ENCODE measurements around the gene FPGS. TPM values are rescaled to one million over a fixed set of nuclear protein-coding genes. Genes with fewer than 3 reads are reported as not detected.

The FPGS gene
- total and polyA plus RNA-seq, 2 of the 4 experiments (the other 2 are of a cell fraction) = 43.9 to 75.7 TPM

DNA sequence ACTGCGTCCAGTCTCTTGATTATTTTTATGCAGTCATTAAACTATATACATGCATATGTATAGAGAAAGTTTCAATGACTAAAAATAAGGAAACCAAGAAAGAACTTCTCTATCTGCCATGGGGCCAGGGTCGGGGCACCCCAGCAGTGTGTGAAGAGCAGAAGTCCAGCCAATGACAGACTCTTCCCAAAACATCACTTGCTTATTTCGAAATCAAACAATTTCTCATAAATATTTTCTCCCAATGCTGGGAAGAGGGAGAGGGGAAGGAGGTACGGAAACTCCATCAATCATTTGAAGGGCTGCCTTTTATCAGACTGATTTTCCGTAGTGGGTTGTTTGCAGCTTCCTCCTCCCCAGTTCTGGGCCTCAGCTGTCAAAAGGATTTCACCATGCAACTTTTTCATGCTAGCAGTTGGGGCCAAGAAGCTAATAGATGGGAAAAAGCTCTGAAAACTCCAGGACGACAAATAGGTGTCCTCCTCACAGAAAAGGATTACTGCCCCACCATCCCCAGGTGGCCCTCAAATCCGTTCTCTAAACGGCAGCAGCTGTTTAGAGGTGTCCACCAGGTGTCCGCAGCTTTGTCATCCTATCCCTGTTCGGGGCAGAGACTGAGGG is 617 bp upstream of the FPGS start:
- POLR2A ChIA-PET (ENCODE audit: unreplicated experiment) = interaction anchor here (1.5 kb wide), 1 partner anchor 9 kb away, joined by 15 read pairs; no protein-coding TSS in a partner anchor
- dilution Hi-C loops (cut with HindIII; ENCODE audit: low sequenced_read_pairs, unreplicated experiment) = no loop called here
- Histone ChIP-seq H3K14ac (replicated peaks; ENCODE audit: low read depth, low read length) (peak overlapping the region; percentile 35), H3K4me1 (ENCODE audit: control insufficient read depth, insufficient read depth, low read length) (peaks cover 17% of the 10 kb centered on the region), H2BK120ac (ENCODE audit: low read depth, low read length) (0 out of 2 replicates have a peak overlapping the region, but pooled peaks have one; percentile 39), H2BK15ac (ENCODE audit: low read depth, low read length) (no peak overlapping the region), H4K20me1 (ENCODE audit: insufficient read depth, low read length) (no peaks in the 10 kb centered on the region), H2AK5ac (ENCODE audit: low read depth, low read length) (peak overlapping the region; percentile 1; the same call in 1 of the 2 replicates), H3K9me1 (ENCODE audit: insufficient read depth, low read length) (peaks cover 15% of the 10 kb centered on the region; the same call in 1 of the 2 replicates), H3K23ac (ENCODE audit: low read depth, low read length) (0 out of 2 replicates have a peak overlapping the region, but pooled peaks have one; percentile 67), H3K56ac (ENCODE audit: extremely low read depth, insufficient read depth, low read length) (no peak overlapping the region), H3K4ac (ENCODE audit: low read depth, low read length) (peak overlapping the region; percentile 33), H3K27ac (ENCODE audit: insufficient read depth, low read length) (peak overlapping the region; percentile 74), H3K79me1 (ENCODE audit: low read depth in 1 of 2, low read length in 2 of 2) (peaks cover 22 to 38% of the 10 kb centered on the region in 2 experiments), H3K9me3 (ENCODE audit: control insufficient read depth, insufficient read depth, low read length) (no peaks in the 10 kb centered on the region), H4K5ac (ENCODE audit: low read depth, low read length) (peak overlapping the region; percentile 80), H2BK5ac (ENCODE audit: low read depth, low read length, poor library complexity, severe bottlenecking) (peak overlapping the region; percentile 9), H3K4me3 (ENCODE audit: insufficient read depth, low read depth, low read length) (peak overlapping the region; percentile 60), H4K91ac (ENCODE audit: insufficient read depth, low read depth, low read length) (peak overlapping the region; percentile 41; the same call in 1 of the 2 replicates), H2AFZ (replicated peaks; ENCODE audit: low read length, poor library complexity) (peak overlapping the region; percentile 94), H3K18ac (ENCODE audit: low read depth, low read length) (peak overlapping the region; percentile 44; the same call in 1 of the 2 replicates), H3K27me3 (ENCODE audit: control insufficient read depth, insufficient read depth, low read length) (no peaks in the 10 kb centered on the region), H2BK20ac (ENCODE audit: low read depth, low read length) (no peak overlapping the region), H2AK9ac (replicated peaks; ENCODE audit: low read depth, low read length, poor library complexity) (peak overlapping the region; percentile 13), H3K9ac (ENCODE audit: low read depth, low read length) (peak overlapping the region; percentile 65), H4K8ac (ENCODE audit: low read depth in 2 of 2, low read length in 2 of 2) (peak overlapping the region; percentile 84 to 90), H3K4me2 (ENCODE audit: low read depth, low read length) (peak overlapping the region; percentile 89), H3K36me3 (ENCODE audit: control insufficient read depth, insufficient read depth, low read length) (peaks cover 12% of the 10 kb centered on the region)
- ATAC-seq (ENCODE audit: low read depth) (no peak), DNase-seq (no peak)
- WGBS, 2 experiments (ENCODE audit: extremely low coverage in 2 of 2, insufficient read length in 1 of 2) = no CpG with 5 or more reads among the region's 10 CpGs
- no TSS peak for BruUV-seq (replicated peaks)
- in situ Hi-C loops (cut with MboI; ENCODE audit: low sequenced_read_pairs) = no loop called here
- TF ChIP-seq CEBPB (IDR thresholded peaks at IDR 0.05; ENCODE audit: low read depth, low read length) = 0 out of 2 replicates have a peak, but pooled peaks have one; percentile 1
- no peak for TF ChIP-seq RFX5 (IDR thresholded peaks at IDR 0.05; ENCODE audit: low read depth, low read length)
- no peak for TF ChIP-seq RCOR1 (IDR thresholded peaks at IDR 0.05; ENCODE audit: insufficient replicate concordance, low read length)
- no peak for TF ChIP-seq BHLHE40 (IDR thresholded peaks at IDR 0.05; ENCODE audit: low read depth, low read length)
- CTCF ChIA-PET = no interaction called here
- intact Hi-C loops (cut with micrococcal nuclease) = loop anchor here (5.0 kb wide), 2 partner anchors 50 to 115 kb away; partner anchors contain the start of genes ENG and ST6GALNAC4
